Measurements from ENCODE around the gene RARRES1.

DNA sequence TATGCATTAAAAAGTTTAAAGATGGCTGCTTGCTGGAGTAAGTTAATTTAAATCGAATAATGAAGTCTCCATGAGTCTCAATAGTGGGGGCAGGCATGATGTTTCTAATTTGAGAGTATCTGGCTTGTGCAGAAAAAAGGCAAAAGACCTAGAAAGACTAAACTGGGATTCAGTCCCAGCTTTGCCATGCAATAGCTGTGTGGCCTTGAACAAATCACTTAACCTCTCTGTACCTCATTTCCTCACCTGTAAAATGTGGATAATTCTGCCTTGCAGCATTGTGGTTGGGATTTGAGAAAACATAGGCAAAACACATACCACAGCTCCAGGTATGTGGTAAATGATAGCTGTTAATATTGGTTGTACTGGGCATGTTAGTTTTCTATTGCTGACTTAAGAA lies 68.4 kb downstream of the RARRES1 start:
- no peak for TF ChIP-seq POLR2A (IDR thresholded peaks at IDR 0.05)
- TF ChIP-seq, protein P1, sequence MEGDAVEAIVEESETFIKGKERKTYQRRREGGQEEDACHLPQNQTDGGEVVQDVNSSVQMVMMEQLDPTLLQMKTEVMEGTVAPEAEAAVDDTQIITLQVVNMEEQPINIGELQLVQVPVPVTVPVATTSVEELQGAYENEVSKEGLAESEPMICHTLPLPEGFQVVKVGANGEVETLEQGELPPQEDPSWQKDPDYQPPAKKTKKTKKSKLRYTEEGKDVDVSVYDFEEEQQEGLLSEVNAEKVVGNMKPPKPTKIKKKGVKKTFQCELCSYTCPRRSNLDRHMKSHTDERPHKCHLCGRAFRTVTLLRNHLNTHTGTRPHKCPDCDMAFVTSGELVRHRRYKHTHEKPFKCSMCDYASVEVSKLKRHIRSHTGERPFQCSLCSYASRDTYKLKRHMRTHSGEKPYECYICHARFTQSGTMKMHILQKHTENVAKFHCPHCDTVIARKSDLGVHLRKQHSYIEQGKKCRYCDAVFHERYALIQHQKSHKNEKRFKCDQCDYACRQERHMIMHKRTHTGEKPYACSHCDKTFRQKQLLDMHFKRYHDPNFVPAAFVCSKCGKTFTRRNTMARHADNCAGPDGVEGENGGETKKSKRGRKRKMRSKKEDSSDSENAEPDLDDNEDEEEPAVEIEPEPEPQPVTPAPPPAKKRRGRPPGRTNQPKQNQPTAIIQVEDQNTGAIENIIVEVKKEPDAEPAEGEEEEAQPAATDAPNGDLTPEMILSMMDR (IDR thresholded peaks at IDR 0.05): no peak
- no peak for TF ChIP-seq POLR2AphosphoS5 (IDR thresholded peaks at IDR 0.05)

All from breast epithelium (tissue), 3 donors.